Measurements from ENCODE around the gene RGS19.

RGS19 gene

GRCh38 chr20:64072498-64073063, 6.7 kb downstream of the RGS19 start:
- TF ChIP-seq, protein P1, sequence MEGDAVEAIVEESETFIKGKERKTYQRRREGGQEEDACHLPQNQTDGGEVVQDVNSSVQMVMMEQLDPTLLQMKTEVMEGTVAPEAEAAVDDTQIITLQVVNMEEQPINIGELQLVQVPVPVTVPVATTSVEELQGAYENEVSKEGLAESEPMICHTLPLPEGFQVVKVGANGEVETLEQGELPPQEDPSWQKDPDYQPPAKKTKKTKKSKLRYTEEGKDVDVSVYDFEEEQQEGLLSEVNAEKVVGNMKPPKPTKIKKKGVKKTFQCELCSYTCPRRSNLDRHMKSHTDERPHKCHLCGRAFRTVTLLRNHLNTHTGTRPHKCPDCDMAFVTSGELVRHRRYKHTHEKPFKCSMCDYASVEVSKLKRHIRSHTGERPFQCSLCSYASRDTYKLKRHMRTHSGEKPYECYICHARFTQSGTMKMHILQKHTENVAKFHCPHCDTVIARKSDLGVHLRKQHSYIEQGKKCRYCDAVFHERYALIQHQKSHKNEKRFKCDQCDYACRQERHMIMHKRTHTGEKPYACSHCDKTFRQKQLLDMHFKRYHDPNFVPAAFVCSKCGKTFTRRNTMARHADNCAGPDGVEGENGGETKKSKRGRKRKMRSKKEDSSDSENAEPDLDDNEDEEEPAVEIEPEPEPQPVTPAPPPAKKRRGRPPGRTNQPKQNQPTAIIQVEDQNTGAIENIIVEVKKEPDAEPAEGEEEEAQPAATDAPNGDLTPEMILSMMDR (IDR thresholded peaks at IDR 0.05; ENCODE audit: insufficient read depth, missing control alignments), result no peak
- FAIRE-seq (no peak), DNase-seq (ENCODE audit: insufficient read length, low spot score) (no peak)

DNA sequence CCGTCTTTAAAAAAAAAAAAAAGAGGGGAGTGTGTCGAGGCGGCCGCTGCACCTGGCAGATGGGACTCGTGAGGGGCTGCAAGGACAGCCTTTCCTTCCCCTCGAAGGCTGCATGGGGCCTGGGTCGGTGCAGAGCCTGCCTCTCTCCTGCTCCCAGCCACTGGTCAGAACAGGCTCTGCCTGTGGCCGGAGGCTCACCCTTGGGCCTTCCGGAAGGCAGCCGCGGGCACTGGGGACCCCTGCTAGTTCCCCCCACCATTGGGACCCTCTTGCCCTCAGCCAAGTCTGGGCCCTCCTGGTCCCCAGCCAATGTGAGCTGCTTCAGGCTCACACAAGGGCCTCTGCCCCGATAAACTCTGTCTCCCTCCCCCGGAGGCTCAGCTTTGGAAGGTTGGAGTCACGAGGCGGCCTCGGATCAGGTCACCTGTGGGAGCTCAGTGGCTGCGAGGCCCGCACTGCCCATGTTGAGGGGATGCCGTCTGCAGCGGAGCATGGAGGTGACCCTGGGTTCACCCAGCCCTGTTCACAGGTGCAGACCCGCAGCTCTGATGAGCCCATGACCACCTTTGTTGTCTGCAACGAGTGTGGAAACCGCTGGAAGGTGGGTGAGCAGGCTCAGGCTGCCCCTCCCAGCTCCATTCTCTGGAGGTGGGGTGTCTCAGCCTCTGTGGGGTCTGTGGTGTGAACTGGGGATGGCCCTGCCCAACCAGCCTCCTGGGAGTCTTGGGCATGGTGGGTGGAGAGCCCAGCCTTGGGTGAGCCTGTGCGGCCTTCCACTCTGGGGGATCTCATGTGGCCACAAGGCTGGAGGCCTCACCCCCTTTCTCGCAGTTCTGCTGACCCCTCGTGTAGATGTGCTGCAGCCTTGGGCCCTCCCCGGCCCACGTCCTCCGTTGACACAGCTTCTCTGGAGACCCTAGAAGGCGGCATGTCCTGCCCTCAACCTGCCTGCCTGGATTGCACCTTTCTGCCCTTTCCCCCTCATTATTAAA, 7.7 kb downstream of the RGS19 start:
- TF ChIP-seq, protein P1 (IDR thresholded peaks at IDR 0.05; ENCODE audit: insufficient read depth, missing control alignments), result no peak
- DNase-seq (ENCODE audit: insufficient read length, low spot score), result no peak
- no peak for FAIRE-seq

DNA sequence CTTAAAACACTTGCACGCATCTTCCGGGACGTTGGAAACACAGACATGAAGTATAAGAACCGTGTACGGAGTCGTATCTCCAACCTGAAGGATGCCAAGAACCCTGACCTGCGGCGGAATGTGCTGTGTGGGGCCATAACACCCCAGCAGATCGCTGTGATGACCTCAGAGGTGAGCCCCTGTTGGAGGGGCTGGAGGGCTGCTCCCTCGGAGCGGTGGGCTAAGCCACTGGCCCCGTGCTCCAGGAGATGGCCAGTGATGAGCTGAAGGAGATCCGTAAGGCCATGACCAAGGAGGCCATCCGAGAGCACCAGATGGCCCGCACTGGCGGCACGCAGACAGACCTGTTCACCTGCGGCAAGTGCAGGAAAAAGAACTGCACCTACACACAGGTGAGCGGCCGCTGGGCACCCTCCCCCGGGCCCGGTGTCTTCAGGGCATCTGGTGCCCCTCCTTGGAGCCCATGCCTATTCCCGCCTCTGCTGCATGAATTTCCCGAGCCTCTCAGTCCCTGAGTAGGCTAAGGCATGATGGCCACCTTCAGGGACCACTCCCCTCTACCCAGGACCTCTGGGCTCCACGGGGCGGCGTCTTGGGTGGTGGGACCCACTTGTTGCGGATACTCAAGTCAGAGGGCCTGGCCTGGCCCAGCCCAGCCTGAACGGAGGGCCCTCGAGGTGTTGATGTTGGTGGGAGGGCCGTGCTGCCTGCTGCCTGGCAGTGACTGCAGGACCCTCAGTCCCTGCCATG, 8.9 kb downstream of the RGS19 start:
- DNase-seq (ENCODE audit: insufficient read length, low spot score), result no peak
- no peak for FAIRE-seq
- TF ChIP-seq, protein P1 (IDR thresholded peaks at IDR 0.05; ENCODE audit: insufficient read depth, missing control alignments), result no peak

DNA sequence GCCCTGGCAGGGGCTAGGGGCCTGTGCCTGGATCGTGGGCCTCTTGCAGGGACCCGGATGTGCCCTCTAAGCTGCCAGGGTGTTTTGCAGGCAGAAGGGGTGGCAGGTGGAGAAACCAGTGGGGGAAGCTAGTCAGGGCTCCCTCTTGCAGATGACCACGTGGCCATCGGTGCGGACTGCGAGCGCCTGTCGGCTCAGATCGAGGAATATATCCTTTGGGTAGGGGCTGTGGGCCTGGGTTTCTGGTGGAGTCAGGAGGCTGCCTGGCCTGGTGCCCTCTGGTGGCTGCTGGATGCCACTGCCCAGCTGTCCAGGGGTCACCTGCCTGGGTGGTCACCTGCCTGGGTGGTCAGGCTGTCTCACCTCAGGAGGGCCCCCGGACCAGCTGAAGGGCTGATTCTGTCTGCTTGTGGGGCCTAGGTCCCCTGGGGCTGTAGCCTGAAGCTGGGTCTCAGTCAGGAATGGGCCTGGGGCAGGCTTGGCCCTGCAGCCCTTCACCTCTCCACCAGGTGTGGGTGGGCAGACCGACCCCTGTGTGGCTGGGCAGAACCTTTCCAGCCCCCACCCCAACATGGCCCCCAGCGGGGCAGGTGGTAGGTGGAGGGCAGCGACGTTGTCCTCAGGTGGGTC, 9.6 kb downstream of the RGS19 start:
- TF ChIP-seq, protein P1 (IDR thresholded peaks at IDR 0.05; ENCODE audit: insufficient read depth, missing control alignments), result peak; percentile 45
- peak; percentile 87 for DNase-seq (ENCODE audit: insufficient read length, low spot score)
- no peak for FAIRE-seq

DNA sequence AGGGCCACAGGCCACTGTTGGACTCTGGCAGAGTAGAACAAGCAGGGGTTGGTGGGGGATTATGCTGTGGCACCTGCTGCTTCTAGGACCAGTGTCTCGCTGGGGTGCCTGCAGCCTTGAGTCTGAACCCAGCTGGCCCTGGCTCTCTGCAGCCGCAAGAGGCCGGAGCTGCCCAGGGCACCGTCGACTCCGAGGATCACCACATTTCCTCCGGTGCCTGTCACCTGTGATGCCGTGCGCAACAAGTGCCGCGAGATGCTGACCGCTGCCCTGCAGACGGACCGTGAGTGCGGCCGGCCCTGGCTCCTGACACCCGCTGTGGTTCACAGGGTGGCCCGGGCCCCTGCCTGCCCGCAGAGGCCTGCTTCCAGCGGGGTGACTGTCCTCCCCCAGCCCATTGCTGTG, 10.1 kb downstream of the RGS19 start:
- TF ChIP-seq, protein P1 (IDR thresholded peaks at IDR 0.05; ENCODE audit: insufficient read depth, missing control alignments), result no peak
- FAIRE-seq, result no peak

GRCh38 chr20:64068386-64069208, 10.7 kb downstream of the RGS19 start:
- no peak for DNase-seq (ENCODE audit: insufficient read length, low spot score)
- FAIRE-seq, result no peak
- TF ChIP-seq, protein P1 (IDR thresholded peaks at IDR 0.05; ENCODE audit: insufficient read depth, missing control alignments), result no peak

More for the DNA sequence above, 10.1 kb downstream of the RGS19 start:
- no peak for DNase-seq (ENCODE audit: insufficient read length, low spot score)

Data from D721Med (cell line).